ENCODE measurements around the gene ELOA2.
"Not testable (repeated sequence)": the region's sequence is repeated elsewhere in the genome, so short reads cannot be mapped to it uniquely, and the experiment has no call there.

The ELOA2 gene

DNA sequence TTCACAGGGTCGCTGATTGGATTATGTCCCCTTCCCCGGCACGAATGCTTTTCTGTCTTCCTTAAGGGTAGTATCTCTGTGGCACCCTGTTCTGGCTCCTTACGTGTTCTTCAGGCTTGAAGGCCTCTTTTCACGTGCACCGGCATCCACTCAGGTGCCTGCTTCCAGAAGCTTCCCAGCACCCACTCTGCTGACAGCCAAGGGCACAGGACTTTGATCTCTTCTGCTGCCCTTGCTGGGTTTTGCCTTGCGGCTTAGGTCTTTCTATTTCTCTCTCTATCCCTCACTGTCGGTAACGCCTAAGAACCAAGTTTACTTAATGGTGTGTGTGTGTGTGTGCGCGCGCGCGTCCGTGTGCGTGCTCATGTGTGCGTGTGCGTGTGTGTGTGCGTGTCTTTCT is 14.7 kb downstream of the ELOA2 start:
- DNase-seq: not testable (repeated sequence)

GRCh38 chr18:47019870-47020269 is 15.6 kb downstream of the ELOA2 start:
- not testable (repeated sequence) for DNase-seq

Measured in retina (tissue), 1 donor.